SK-N-SH (cell line): ENCODE results near the gene BMAL1. TPM values are rescaled to one million over a fixed set of nuclear protein-coding genes. Genes with fewer than 3 reads are reported as not detected.

Source experiments
- CTCF ChIA-PET: fragments of 300-600, 350-600 bp; formaldehyde crosslinking; extraction: SDS; loops from one replicate; lab custom pipeline; 2021; lab: Yijun Ruan, JAX
- POLR2A ChIA-PET: fragments of 350-600 bp; sonication (Branson Sonifier 250); formaldehyde crosslinking; extraction: SDS; loops from one replicate; lab custom pipeline; 2020; ENCODE audit warnings: antibody characterized with exemption, inconsistent platforms; lab: Yijun Ruan, JAX
- DNase-seq: peaks from one replicate; pipeline ENCODE4 v3.0.0; 2012
- H2AFZ ChIP-seq: fragments of 200-600 bp; sonication (generic); 2 replicates; pipeline ENCODE4 v1.8.1; 2016; ENCODE audit warnings: antibody characterized with exemption, mild to moderate bottlenecking, low read depth
- H3F3A ChIP-seq: fragments of 200-600 bp; sonication (generic); replicated peaks from 2 replicates; pipeline ENCODE3; 2016; ENCODE audit warnings: antibody characterized with exemption, mild to moderate bottlenecking; ENCODE audit not compliant: insufficient read depth
- H3K27ac ChIP-seq, 2 experiments: fragments of 200-500 bp in 1 of 2; fragments of 200-600 bp in 1 of 2; sonication (Bioruptor generic) in 1 of 2; sonication (generic), shearing (Covaris generic) in 1 of 2; 2 replicates each; pipeline versions ENCODE4 v1.5.1 to v1.6.1; 2014 to 2016; ENCODE audit warnings: low read depth in 2 of 2, inconsistent platforms in 1 of 2, low read length in 1 of 2, mild to moderate bottlenecking in 1 of 2, mixed read lengths in 1 of 2
- H3K27me3 ChIP-seq: fragments of 200-600 bp; sonication (generic), shearing (Covaris generic); 2 replicates; pipeline ENCODE4 v1.6.1; 2016; ENCODE audit warnings: mixed run types; ENCODE audit not compliant: insufficient read depth
- H3K36me3 ChIP-seq, 2 experiments: fragments of 200-500 bp in 1 of 2; fragments of 200-600 bp in 1 of 2; sonication (Bioruptor generic) in 1 of 2; sonication (generic) in 1 of 2; replicated peaks in 1 of 2; 2 replicates each; pipeline versions ENCODE3 to v1.5.1; 2014 to 2016; ENCODE audit warnings: low read length in 1 of 2, mild to moderate bottlenecking in 1 of 2; ENCODE audit not compliant: insufficient read depth in 2 of 2, control insufficient read depth in 1 of 2
- H3K4me1 ChIP-seq, 2 experiments: fragments of 200-500 bp in 1 of 2; fragments of 200-600 bp in 1 of 2; sonication (Bioruptor generic) in 1 of 2; sonication (generic), shearing (Covaris generic) in 1 of 2; 2 replicates each; pipeline versions ENCODE4 v1.5.1 to v1.6.1; 2014 to 2016; ENCODE audit warnings: low read depth in 1 of 2, low read length in 1 of 2, mixed run types in 1 of 2; ENCODE audit not compliant: insufficient read depth in 2 of 2, control insufficient read depth in 1 of 2
- H3K4me2 ChIP-seq: fragments of 200-600 bp; sonication (generic), shearing (Covaris generic); 2 replicates; pipeline ENCODE4 v1.6.1; 2017; ENCODE audit warnings: mixed run types
- H3K4me3 ChIP-seq, 2 experiments: fragments of 200-500 bp in 1 of 2; fragments of 200-600 bp in 1 of 2; sonication (Bioruptor generic) in 1 of 2; sonication (generic), shearing (Covaris generic) in 1 of 2; 2 replicates each; pipeline versions ENCODE4 v1.5.1 to v1.8.1; 2014 to 2016; ENCODE audit warnings: low read depth in 2 of 2, inconsistent platforms in 1 of 2, low read length in 1 of 2, mild to moderate bottlenecking in 1 of 2, mixed read lengths in 1 of 2, moderate library complexity in 1 of 2
- H3K79me2 ChIP-seq: fragments of 200-600 bp; sonication (generic); 2 replicates; pipeline ENCODE4 v1.8.1; 2017; ENCODE audit warnings: mild to moderate bottlenecking; ENCODE audit not compliant: insufficient read depth
- H3K9ac ChIP-seq: fragments of 200-600 bp; sonication (generic); 2 replicates; pipeline ENCODE4 v1.6.1; 2017; ENCODE audit warnings: mixed run types
- H3K9me2 ChIP-seq: fragments of 200-600 bp; sonication (generic); 2 replicates; pipeline ENCODE4 v1.6.1; 2017; ENCODE audit warnings: mixed run types
- H3K9me3 ChIP-seq: fragments of 200-600 bp; sonication (generic); 2 replicates; pipeline ENCODE4 v1.6.1; 2017; ENCODE audit warnings: mixed run types, mild to moderate bottlenecking, moderate library complexity
- H4K20me1 ChIP-seq: fragments of 200-600 bp; sonication (generic); 2 replicates; pipeline ENCODE4 v1.6.1; 2017; ENCODE audit warnings: mild to moderate bottlenecking, mixed run types; ENCODE audit not compliant: insufficient read depth
- CTCF ChIP-seq: fragments of 200-600 bp; sonication (generic); IDR thresholded peaks from 2 replicates; pipeline ENCODE4 v1.6.1; 2017; ENCODE audit warnings: antibody characterized with exemption, mild to moderate bottlenecking, moderate library complexity
- EP300 ChIP-seq, 2 experiments: IDR thresholded peaks; 2 replicates each; pipeline versions ENCODE4 v1.4.0 to v1.6.1; 2012; ENCODE audit warnings: borderline replicate concordance in 1 of 2, low read depth in 1 of 2, low read length in 1 of 2
- FOSL2 ChIP-seq: IDR thresholded peaks from 2 replicates; pipeline ENCODE4 v1.4.0; 2012; ENCODE audit warnings: low read depth, mild to moderate bottlenecking, moderate library complexity, borderline replicate concordance
- FOXM1 ChIP-seq: IDR thresholded peaks from 2 replicates; pipeline ENCODE4 v1.4.0; 2012; ENCODE audit warnings: low read depth, mild to moderate bottlenecking
- MEF2A ChIP-seq: IDR thresholded peaks from 2 replicates; pipeline ENCODE4 v1.4.0; 2012; ENCODE audit warnings: low read depth, borderline replicate concordance
- POLR2AphosphoS5 ChIP-seq: IDR thresholded peaks from 2 replicates; pipeline ENCODE4 v1.6.1; 2012; ENCODE audit warnings: low read depth, low read length
- RFX5 ChIP-seq: IDR thresholded peaks from 2 replicates; pipeline ENCODE4 v1.6.1; 2012; ENCODE audit warnings: mild to moderate bottlenecking, improper control_type of control experiment, low read length
- TCF12 ChIP-seq: IDR thresholded peaks from 2 replicates; pipeline ENCODE4 v1.4.0; 2012
- YY1 ChIP-seq: IDR thresholded peaks from 2 replicates; pipeline ENCODE4 v1.4.0; 2012; ENCODE audit warnings: low read depth, mild to moderate bottlenecking
- ZBTB33 ChIP-seq: IDR thresholded peaks from 2 replicates; pipeline ENCODE4 v1.4.0; 2012; ENCODE audit warnings: low read depth, borderline replicate concordance
- WGBS: methylation state at CpG from one replicate; pipeline ENCODE4 v1.1.6; 2017; ENCODE audit warnings: low lambda C conversion rate; 5-methylcytosine and 5-hydroxymethylcytosine counted together
- polyA plus RNA-seq, 3 experiments: library from polyadenylated mRNA; depleted of rRNA; stranded (reverse); fragments of >200 nt; gene quantifications; 2 replicates each; pipeline ENCODE4 v1.2.3, GENCODE V29; 2012
- TF ChIP-seq, protein P1 (sequence below): IDR thresholded peaks from 2 replicates; pipeline ENCODE4 v1.4.0; 2012; ENCODE audit warnings: low read depth
- TF ChIP-seq, protein P2 (sequence below): IDR thresholded peaks from 2 replicates; pipeline ENCODE4 v1.4.0; 2012; ENCODE audit warnings: low read depth, borderline replicate concordance
- TF ChIP-seq, protein P3 (sequence below): IDR thresholded peaks from 2 replicates; pipeline ENCODE4; 2012

BMAL1 gene
- polyA plus RNA-seq, 1 of the 3 experiments (the other 2 are of a cell fraction), result 6.5 TPM

GRCh38 chr11:13314676-13315394 is 37.2 kb downstream of the BMAL1 start:
- no peak overlapping the region for H3K4me2 ChIP-seq
- no peak overlapping the region for H3K27ac ChIP-seq
- no peak overlapping the region for H3K9ac ChIP-seq
- no peaks in the 10 kb centered on the region for H3F3A ChIP-seq
- 79% methylated on average over 2 of the region's 2 CpGs for WGBS
- H2AFZ ChIP-seq, result no peak overlapping the region
- peaks cover 6 to 31% of the 10 kb centered on the region in 2 experiments; a peak in 3 of 4 replicates for H3K4me1 ChIP-seq
- TF ChIP-seq ZBTB33 (no peak), TCF12 (no peak), FOSL2 (no peak), YY1 (no peak), POLR2AphosphoS5 (no peak), CTCF (no peak), FOXM1 (no peak), MEF2A (no peak), RFX5 (no peak), EP300 (IDR thresholded peaks at IDR 0.05; ENCODE audit: borderline replicate concordance in 1 of 2, low read depth in 1 of 2, low read length in 1 of 2) (no peak)
- TF ChIP-seq, protein P1, sequence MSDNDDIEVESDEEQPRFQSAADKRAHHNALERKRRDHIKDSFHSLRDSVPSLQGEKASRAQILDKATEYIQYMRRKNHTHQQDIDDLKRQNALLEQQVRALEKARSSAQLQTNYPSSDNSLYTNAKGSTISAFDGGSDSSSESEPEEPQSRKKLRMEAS, result no peak
- TF ChIP-seq, protein P2, sequence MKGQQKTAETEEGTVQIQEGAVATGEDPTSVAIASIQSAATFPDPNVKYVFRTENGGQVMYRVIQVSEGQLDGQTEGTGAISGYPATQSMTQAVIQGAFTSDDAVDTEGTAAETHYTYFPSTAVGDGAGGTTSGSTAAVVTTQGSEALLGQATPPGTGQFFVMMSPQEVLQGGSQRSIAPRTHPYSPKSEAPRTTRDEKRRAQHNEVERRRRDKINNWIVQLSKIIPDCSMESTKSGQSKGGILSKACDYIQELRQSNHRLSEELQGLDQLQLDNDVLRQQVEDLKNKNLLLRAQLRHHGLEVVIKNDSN, result no peak
- TF ChIP-seq, protein P3, sequence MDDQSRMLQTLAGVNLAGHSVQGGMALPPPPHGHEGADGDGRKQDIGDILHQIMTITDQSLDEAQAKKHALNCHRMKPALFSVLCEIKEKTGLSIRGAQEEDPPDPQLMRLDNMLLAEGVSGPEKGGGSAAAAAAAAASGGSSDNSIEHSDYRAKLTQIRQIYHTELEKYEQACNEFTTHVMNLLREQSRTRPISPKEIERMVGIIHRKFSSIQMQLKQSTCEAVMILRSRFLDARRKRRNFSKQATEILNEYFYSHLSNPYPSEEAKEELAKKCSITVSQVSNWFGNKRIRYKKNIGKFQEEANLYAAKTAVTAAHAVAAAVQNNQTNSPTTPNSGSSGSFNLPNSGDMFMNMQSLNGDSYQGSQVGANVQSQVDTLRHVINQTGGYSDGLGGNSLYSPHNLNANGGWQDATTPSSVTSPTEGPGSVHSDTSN, result no peak
- no peak overlapping the region for H3K4me3 ChIP-seq
- H3K79me2 ChIP-seq, result peaks cover 12% of the 10 kb centered on the region; the same call in 1 of the 2 replicates
- CTCF ChIA-PET, result interaction anchor here (1.0 to 6.1 kb wide), 8 partner anchors 9 to 105 kb away, joined by 3 to 46 read pairs (median 5); no protein-coding TSS in a partner anchor
- POLR2A ChIA-PET, result no interaction called here
- no peak for DNase-seq
- H3K36me3 ChIP-seq, result no peaks in the 10 kb centered on the region
- H3K9me3 ChIP-seq, result no peaks in the 10 kb centered on the region
- no peaks in the 10 kb centered on the region for H3K9me2 ChIP-seq
- H4K20me1 ChIP-seq, result no peaks in the 10 kb centered on the region
- H3K27me3 ChIP-seq, result no peaks in the 10 kb centered on the region
